Keratinocyte (primary cell): ENCODE measurements around the gene ODAD2.
"Not testable (repeated sequence)": the region's sequence is repeated elsewhere in the genome, so short reads cannot be mapped to it uniquely, and the experiment has no call there.

ENCODE experiments used
- CTCF ChIP-seq, 3 experiments: IDR thresholded peaks in 1 of 3; conservative IDR thresholded peaks in 1 of 3; optimal IDR thresholded peaks in 1 of 3; 2 replicates in 2 of 3; 3 replicates in 1 of 3; pipeline versions ENCODE3 to v1.5.1; 2011; ENCODE audit warnings: low read length in 3 of 3, mild to moderate bottlenecking in 3 of 3, moderate library complexity in 2 of 3, control low read depth in 1 of 3, inconsistent platforms in 1 of 3; ENCODE audit not compliant: insufficient read depth in 2 of 3; ENCODE audit errors: extremely low read depth in 1 of 3
- EZH2 ChIP-seq: IDR thresholded peaks from one replicate; pipeline ENCODE4 v1.6.1; 2012; ENCODE audit warnings: inconsistent platforms, mild to moderate bottlenecking, low read length, moderate library complexity

- not testable (repeated sequence) for TF ChIP-seq EZH2; CTCF (optimal IDR thresholded peaks at IDR 0.05 in 1 of 3, IDR thresholded peaks at IDR 0.05 in 1 of 3, conservative IDR thresholded peaks at IDR 0.05 in 1 of 3; ENCODE audit: extremely low read depth in 1 of 3, insufficient read depth in 2 of 3, low read length in 3 of 3)
Observed at GRCh38 chr10:27970795-27971194, 28.1 kb downstream of the ODAD2 start.
